ENCODE results near the gene TSR2.

Gene TSR2

GRCh38 chrX:54479136-54480111 is 39.2 kb downstream of the TSR2 start (continued):
- TF ChIP-seq ZNF449 (tag by site-specific recombination; IDR thresholded peaks at IDR 0.05) (no peak), ZNF146 (tag by site-specific recombination; IDR thresholded peaks at IDR 0.05) (no peak), ZNF514 (tag by site-specific recombination; IDR thresholded peaks at IDR 0.05) (no peak), ZNF677 (tag by site-specific recombination; IDR thresholded peaks at IDR 0.05) (no peak), ZBTB20 (tag by site-specific recombination; IDR thresholded peaks at IDR 0.05) (0 out of 2 replicates have a peak, but pooled peaks have one; percentile 37), ZNF292 (tag by site-specific recombination; IDR thresholded peaks at IDR 0.05; ENCODE audit: borderline replicate concordance, low read depth) (no peak)

- no peak overlapping the region for H3K27ac ChIP-seq (ENCODE audit: extremely low read depth, low read depth, low read length)
- ChIA-PET POLR2A (interaction anchor here (0.7 kb wide), 1 partner anchor 9 kb away, joined by 3 read pairs; no protein-coding TSS in a partner anchor), CTCF (interaction anchor here (0.6 kb wide), 1 partner anchor 226 kb away, joined by 4 read pairs; no protein-coding TSS in a partner anchor)
- H3K4me1 ChIP-seq (ENCODE audit: control insufficient read depth, insufficient read depth, low read length), result peaks cover 8% of the 10 kb centered on the region; the same call in 1 of the 2 replicates
- H3K4me3 ChIP-seq (ENCODE audit: low read depth, low read length), result no peak overlapping the region
- H3K9me3 ChIP-seq (ENCODE audit: control insufficient read depth, insufficient read depth, low read depth, low read length), result no peaks in the 10 kb centered on the region
- peak; percentile 37; the same call in 1 of the 2 replicates for TF ChIP-seq EGR2 (tag by site-specific recombination; IDR thresholded peaks at IDR 0.05; ENCODE audit: low read depth)
- peak; percentile 60 for TF ChIP-seq ZFHX2 (tag by site-specific recombination; conservative IDR thresholded peaks at IDR 0.05)
- TF ChIP-seq HOXD13 (CRISPR knock-in tag; IDR thresholded peaks at IDR 0.05; ENCODE audit: borderline replicate concordance), result 0 out of 2 replicates have a peak, but pooled peaks have one; percentile 0
- peak; percentile 21; the same call in 1 of the 2 replicates for TF ChIP-seq SCRT2 (tag by site-specific recombination; IDR thresholded peaks at IDR 0.05)
- TF ChIP-seq ZNF580 (tag by site-specific recombination; IDR thresholded peaks at IDR 0.05), result no peak
- no peaks in the 10 kb centered on the region for H3K36me3 ChIP-seq (ENCODE audit: control insufficient read depth in 2 of 2, insufficient read depth in 1 of 2, low read length in 2 of 2)
Measured at GRCh38 chrX:54482839-54483593, 42.8 kb downstream of the TSR2 start.

- CTCF ChIA-PET, result no interaction called here
- H3K27ac ChIP-seq (ENCODE audit: extremely low read depth, low read depth, low read length), result no peak overlapping the region
- TF ChIP-seq EGR2 (tag by site-specific recombination; IDR thresholded peaks at IDR 0.05; ENCODE audit: low read depth) (peak; percentile 49; the same call in 1 of the 2 replicates), ZNF214 (tag by site-specific recombination; IDR thresholded peaks at IDR 0.05; ENCODE audit: borderline replicate concordance) (no peak), ZFHX2 (tag by site-specific recombination; conservative IDR thresholded peaks at IDR 0.05) (0 out of 2 replicates have a peak, but pooled peaks have one; percentile 31)
Measured at GRCh38 chrX:54483946-54484345, 43.7 kb downstream of the TSR2 start.

GRCh38 chrX:54484666-54485065 is 44.5 kb downstream of the TSR2 start:
- H3K4me3 ChIP-seq (ENCODE audit: low read depth, low read length), result no peak overlapping the region
- CTCF ChIA-PET, result no interaction called here
- no peak for TF ChIP-seq ZNF692 (tag by site-specific recombination; IDR thresholded peaks at IDR 0.05)
- TF ChIP-seq ZNF664 (tag by site-specific recombination; IDR thresholded peaks at IDR 0.05), result no peak
- TF ChIP-seq ZNF175 (tag by site-specific recombination; IDR thresholded peaks at IDR 0.05), result no peak
- no peak for TF ChIP-seq KLF10 (tag by site-specific recombination; IDR thresholded peaks at IDR 0.05)
- no peak for TF ChIP-seq ZSCAN16 (tag by site-specific recombination; IDR thresholded peaks at IDR 0.05)
- TF ChIP-seq ZNF571 (tag by site-specific recombination; IDR thresholded peaks at IDR 0.05), result no peak
- TF ChIP-seq ZNF112 (tag by site-specific recombination; IDR thresholded peaks at IDR 0.05), result no peak
- TF ChIP-seq ZSCAN18 (tag by site-specific recombination; IDR thresholded peaks at IDR 0.05), result no peak

More at GRCh38 chrX:54483946-54484345, 43.7 kb downstream of the TSR2 start:
- Histone ChIP-seq H3K36me3 (ENCODE audit: control insufficient read depth in 2 of 2, insufficient read depth in 1 of 2, low read length in 2 of 2) (no peaks in the 10 kb centered on the region), H3K9me3 (ENCODE audit: control insufficient read depth, insufficient read depth, low read depth, low read length) (no peaks in the 10 kb centered on the region), H3K4me3 (ENCODE audit: low read depth, low read length) (no peak overlapping the region), H3K4me1 (ENCODE audit: control insufficient read depth, insufficient read depth, low read length) (peaks cover 8% of the 10 kb centered on the region; the same call in 1 of the 2 replicates)
- POLR2A ChIA-PET, result no interaction called here

More at GRCh38 chrX:54484666-54485065, 44.5 kb downstream of the TSR2 start:
- Histone ChIP-seq H3K4me1 (ENCODE audit: control insufficient read depth, insufficient read depth, low read length) (peaks cover 2% of the 10 kb centered on the region; the same call in 1 of the 2 replicates), H3K36me3 (ENCODE audit: control insufficient read depth in 2 of 2, insufficient read depth in 1 of 2, low read length in 2 of 2) (no peaks in the 10 kb centered on the region), H3K27ac (ENCODE audit: extremely low read depth, low read depth, low read length) (no peak overlapping the region), H3K9me3 (ENCODE audit: control insufficient read depth, insufficient read depth, low read depth, low read length) (no peaks in the 10 kb centered on the region)
- POLR2A ChIA-PET, result interaction anchor here (0.5 to 0.6 kb wide), 2 partner anchors 22 to 41 kb away, joined by 3 read pairs; no protein-coding TSS in a partner anchor
